PC-3 (cell line): Measurements from ENCODE around the gene MAGI2. TPM values are rescaled to one million over a fixed set of nuclear protein-coding genes. Genes with fewer than 3 reads are reported as not detected.

Experiments used
- ATAC-seq: fragments of 200-7000 bp; cut with Tn5 transposase; 2 replicates; pipeline ENCODE4 v1.9.1; 2020; ENCODE audit warnings: mild to moderate bottlenecking, moderate library complexity
- BruUV-seq: library from RNA; stranded (reverse); fragments of 400-500 nt; replicated peaks from 2 replicates; lab custom pipeline; 2021; lab: Mats Ljungman, UMichigan
- CTCF ChIA-PET: fragments of 300-600 bp; sonication (Branson Sonifier 250); formaldehyde crosslinking; loops from one replicate; lab custom pipeline; 2022; ENCODE audit warnings: antibody characterized with exemption; lab: Charles Lee
- POLR2A ChIA-PET: fragments of 300-600 bp; sonication (Branson Sonifier 250); formaldehyde crosslinking; loops from one replicate; lab custom pipeline; 2022; ENCODE audit warnings: antibody characterized with exemption; ENCODE audit not compliant: unreplicated experiment; lab: Charles Lee
- DNase-seq: peaks from one replicate; pipeline ENCODE4 v3.0.0-alpha.2; 2015
- H2AFZ ChIP-seq: fragments of 300-600 bp; sonication (generic); 2 replicates; pipeline ENCODE4 v1.6.0; 2016; ENCODE audit warnings: antibody characterized with exemption, low read length
- H3F3A ChIP-seq: fragments of 300-600 bp; sonication (generic); one replicate; pipeline ENCODE4 v1.6.0; 2017; ENCODE audit warnings: antibody characterized with exemption, low read length, control low read depth, mild to moderate bottlenecking; ENCODE audit not compliant: unreplicated experiment
- H3K27ac ChIP-seq: fragments of 300-600 bp; sonication (generic); 2 replicates; pipeline ENCODE4 v1.5.1; 2016; ENCODE audit warnings: mild to moderate bottlenecking, low read length
- H3K27me3 ChIP-seq: fragments of 300-600 bp; sonication (generic); 2 replicates; pipeline ENCODE4 v1.6.1; 2016; ENCODE audit warnings: low read length, mixed read lengths
- H3K36me3 ChIP-seq: fragments of 300-600 bp; sonication (generic); 2 replicates; pipeline ENCODE4 v1.6.1; 2016; ENCODE audit warnings: low read depth, mixed run types, low read length, mixed read lengths
- H3K4me1 ChIP-seq: fragments of 300-600 bp; sonication (generic); 2 replicates; pipeline ENCODE4 v1.5.1; 2016; ENCODE audit warnings: low read length; ENCODE audit not compliant: insufficient read depth
- H3K4me2 ChIP-seq: fragments of 300-600 bp; sonication (generic); 2 replicates; pipeline ENCODE4 v1.6.0; 2016; ENCODE audit warnings: low read length
- H3K4me3 ChIP-seq: fragments of 300-600 bp; sonication (generic); 2 replicates; pipeline ENCODE4 v1.5.1; 2016; ENCODE audit warnings: mild to moderate bottlenecking, low read length, mixed read lengths
- H3K79me2 ChIP-seq: fragments of 300-600 bp; sonication (generic); 2 replicates; pipeline ENCODE4 v1.6.1; 2017; ENCODE audit warnings: low read length, mixed read lengths
- H3K9ac ChIP-seq: fragments of 300-600 bp; sonication (generic); 2 replicates; pipeline ENCODE4 v1.6.0; 2016; ENCODE audit warnings: mild to moderate bottlenecking, low read length
- H3K9me2 ChIP-seq: fragments of 300-600 bp; sonication (generic); replicated peaks from 2 replicates; pipeline ENCODE4 v1.6.1; 2016; ENCODE audit warnings: mixed run types, low read length, mixed read lengths
- H3K9me3 ChIP-seq: fragments of 300-600 bp; sonication (generic); 2 replicates; pipeline ENCODE4 v1.6.1; 2016; ENCODE audit warnings: low read length, mixed read lengths
- H4K20me1 ChIP-seq: fragments of 300-600 bp; sonication (generic); 2 replicates; pipeline ENCODE4 v1.6.1; 2016; ENCODE audit warnings: low read length, mixed read lengths
- CTCF ChIP-seq: fragments of 300-600 bp; sonication (generic); conservative IDR thresholded peaks from 2 replicates; pipeline ENCODE4 v1.5.1; 2017; ENCODE audit warnings: antibody characterized with exemption, low read depth, mild to moderate bottlenecking, low read length
- EZH2 ChIP-seq: fragments of 300-600 bp; sonication (generic); IDR thresholded peaks from one replicate; pipeline ENCODE4 v1.6.1; 2017; ENCODE audit warnings: antibody characterized with exemption, mild to moderate bottlenecking, low read length; ENCODE audit not compliant: unreplicated experiment
- EZH2phosphoT487 ChIP-seq: fragments of 300-600 bp; sonication (generic); IDR thresholded peaks from 2 replicates; pipeline ENCODE4 v1.6.1; 2018; ENCODE audit warnings: mild to moderate bottlenecking, antibody characterized with exemption, low read length, borderline replicate concordance
- intact Hi-C: fragments of 100-400 bp; cut with micrococcal nuclease; formaldehyde crosslinking; loops from 2 replicates; pipeline ENCODE4 v1.9.0; 2023
- total RNA-seq: library from RNA; depleted of rRNA; stranded (reverse); fragments of >200 nt; gene quantifications from 2 replicates; pipeline ENCODE4 v1.2.3, GENCODE V29; 2014

The MAGI2 gene
- total RNA-seq, 1 experiment from 2014 or later, result not detected

DNA sequence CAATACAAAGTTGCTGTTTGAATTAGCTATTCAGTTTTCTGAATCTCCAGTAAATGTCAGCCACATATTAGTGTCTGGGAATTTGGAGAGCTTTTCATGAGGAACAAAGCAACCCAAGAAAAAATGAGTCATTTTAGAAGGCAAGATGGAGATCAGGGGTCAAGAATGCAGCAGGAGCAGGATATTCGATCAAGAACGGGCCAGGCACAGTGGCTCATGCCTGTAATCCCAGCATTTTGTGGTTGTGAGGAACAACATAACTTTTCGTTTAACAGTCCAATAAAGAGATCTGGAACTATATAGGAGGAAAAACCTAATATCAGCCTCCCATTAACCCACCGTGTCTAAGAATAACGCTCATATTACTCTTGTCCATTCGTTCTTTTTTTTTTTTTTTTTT lies 600.5 kb downstream of the MAGI2 start:
- ATAC-seq, result no peak
- H3K27me3 ChIP-seq, result no peaks in the 10 kb centered on the region
- H3F3A ChIP-seq, result no peaks in the 10 kb centered on the region
- intact Hi-C loops, result no loop called here
- H3K4me1 ChIP-seq, result no peaks in the 10 kb centered on the region
- H3K27ac ChIP-seq, result no peak overlapping the region
- H3K9ac ChIP-seq, result no peak overlapping the region
- peak; percentile 7 for DNase-seq
- no peaks in the 10 kb centered on the region for H4K20me1 ChIP-seq
- no TSS peak for BruUV-seq
- H3K79me2 ChIP-seq, result no peaks in the 10 kb centered on the region
- no peak overlapping the region for H3K4me3 ChIP-seq
- H3K9me3 ChIP-seq, result no peaks in the 10 kb centered on the region
- CTCF ChIA-PET, result no interaction called here
- TF ChIP-seq CTCF (no peak), EZH2phosphoT487 (no peak), EZH2 (no peak)
- no peaks in the 10 kb centered on the region for H3K36me3 ChIP-seq
- POLR2A ChIA-PET, result no interaction called here
- no peak overlapping the region for H2AFZ ChIP-seq
- no peak overlapping the region for H3K4me2 ChIP-seq
- H3K9me2 ChIP-seq, result no peaks in the 10 kb centered on the region

- ATAC-seq (no peak), DNase-seq (no peak)
- Histone ChIP-seq H3K79me2 (no peaks in the 10 kb centered on the region), H3F3A (no peaks in the 10 kb centered on the region), H3K4me1 (no peaks in the 10 kb centered on the region), H3K9me3 (no peaks in the 10 kb centered on the region), H3K9me2 (no peaks in the 10 kb centered on the region), H3K9ac (no peak overlapping the region), H3K4me2 (no peak overlapping the region), H3K27ac (no peak overlapping the region), H3K36me3 (no peaks in the 10 kb centered on the region), H2AFZ (no peak overlapping the region), H4K20me1 (no peaks in the 10 kb centered on the region), H3K27me3 (no peaks in the 10 kb centered on the region), H3K4me3 (no peak overlapping the region)
- TF ChIP-seq EZH2phosphoT487 (no peak), EZH2 (no peak), CTCF (no peak)
- ChIA-PET CTCF (no interaction called here), POLR2A (no interaction called here)
- intact Hi-C loops, result no loop called here
- no TSS peak for BruUV-seq
Observed at GRCh38 chr7:78850093-78850740, 603.2 kb downstream of the MAGI2 start.

GRCh38 chr7:78845155-78845554 lies 608.3 kb downstream of the MAGI2 start:
- Histone ChIP-seq H3K27ac (no peak overlapping the region), H3F3A (no peaks in the 10 kb centered on the region), H2AFZ (no peak overlapping the region), H3K36me3 (no peaks in the 10 kb centered on the region), H3K9ac (no peak overlapping the region), H3K27me3 (no peaks in the 10 kb centered on the region), H3K9me2 (no peaks in the 10 kb centered on the region), H3K9me3 (no peaks in the 10 kb centered on the region), H3K4me3 (no peak overlapping the region), H3K79me2 (no peaks in the 10 kb centered on the region), H4K20me1 (no peaks in the 10 kb centered on the region), H3K4me2 (no peak overlapping the region), H3K4me1 (no peaks in the 10 kb centered on the region)
- intact Hi-C loops, result no loop called here
- POLR2A ChIA-PET, result no interaction called here
- no TSS peak for BruUV-seq
- CTCF ChIA-PET, result no interaction called here
- ATAC-seq, result no peak
- TF ChIP-seq CTCF, result no peak
- no peak for TF ChIP-seq EZH2phosphoT487
- no peak for TF ChIP-seq EZH2
- no peak for DNase-seq
